PC-9 (cell line): ENCODE data around the gene MYBL2. TPM values are rescaled to one million over a fixed set of nuclear protein-coding genes. Genes with fewer than 3 reads are reported as not detected.

ENCODE experiments used
- BruUV-seq: library from RNA; stranded (reverse); fragments of 400-500 nt; replicated peaks from 2 replicates; lab custom pipeline; 2021; lab: Mats Ljungman, UMichigan
- CTCF ChIA-PET: fragments of 300-600 bp; sonication (Branson Sonifier 250); formaldehyde crosslinking; loops from one replicate; lab custom pipeline; 2022; ENCODE audit warnings: antibody characterized with exemption; lab: Charles Lee
- POLR2A ChIA-PET: fragments of 300-600 bp; sonication (Branson Sonifier 250); formaldehyde crosslinking; loops from one replicate; lab custom pipeline; 2022; ENCODE audit warnings: antibody characterized with exemption; ENCODE audit not compliant: unreplicated experiment; lab: Charles Lee
- DNase-seq, 2 experiments: peaks; one replicate each; pipeline versions ENCODE4 v3.0.0 to v3.0.0-alpha.2; 2015 to 2022; ENCODE audit warnings: mixed read lengths in 1 of 2
- H2AFZ ChIP-seq: fragments of 200-600 bp; sonication (generic); 2 replicates; pipeline ENCODE4 v1.8.1; 2017; ENCODE audit warnings: antibody characterized with exemption
- H3F3A ChIP-seq: fragments of 200-600 bp; sonication (generic); 2 replicates; pipeline ENCODE4 v1.8.1; 2017; ENCODE audit warnings: antibody characterized with exemption, mild to moderate bottlenecking, low read depth; ENCODE audit not compliant: insufficient read depth
- H3K27ac ChIP-seq: fragments of 200-600 bp; sonication (generic); 2 replicates; pipeline ENCODE4 v1.6.1; 2016; ENCODE audit warnings: mixed run types
- H3K27me3 ChIP-seq: fragments of 200-600 bp; sonication (generic); 2 replicates; pipeline ENCODE4 v1.6.1; 2016; ENCODE audit warnings: low read depth, mixed run types; ENCODE audit not compliant: insufficient read depth
- H3K36me3 ChIP-seq: fragments of 200-600 bp; sonication (generic); 2 replicates; pipeline ENCODE4 v1.6.1; 2016; ENCODE audit warnings: low read depth, mixed run types
- H3K4me1 ChIP-seq: fragments of 200-600 bp; sonication (generic); replicated peaks from 2 replicates; pipeline ENCODE4 v1.6.1; 2016; ENCODE audit warnings: mixed run types; ENCODE audit not compliant: insufficient read depth
- H3K4me2 ChIP-seq: fragments of 200-600 bp; sonication (generic); 2 replicates; pipeline ENCODE4 v1.6.1; 2017; ENCODE audit warnings: mixed run types
- H3K4me3 ChIP-seq: fragments of 200-600 bp; sonication (generic); 2 replicates; pipeline ENCODE4 v1.6.1; 2016; ENCODE audit warnings: mixed run types
- H3K79me2 ChIP-seq: fragments of 200-600 bp; sonication (generic); 2 replicates; pipeline ENCODE4 v1.6.1; 2017; ENCODE audit warnings: low read depth, mixed run types
- H3K9me2 ChIP-seq: fragments of 200-600 bp; sonication (generic); 2 replicates; pipeline ENCODE4 v1.8.1; 2017; ENCODE audit warnings: mild to moderate bottlenecking; ENCODE audit not compliant: insufficient read depth
- H3K9me3 ChIP-seq: fragments of 200-600 bp; sonication (generic); 2 replicates; pipeline ENCODE4 v1.8.1; 2016; ENCODE audit warnings: low read depth; ENCODE audit not compliant: insufficient read depth
- H4K20me1 ChIP-seq: fragments of 200-600 bp; sonication (generic); 2 replicates; pipeline ENCODE4 v1.8.1; 2017; ENCODE audit not compliant: insufficient read depth
- CTCF ChIP-seq: fragments of 200-600 bp; sonication (generic); conservative IDR thresholded peaks from 2 replicates; pipeline ENCODE4 v1.6.1; 2017; ENCODE audit warnings: mixed run types, antibody characterized with exemption, mild to moderate bottlenecking, moderate library complexity
- EZH2 ChIP-seq: fragments of 200-600 bp; sonication (generic); IDR thresholded peaks from 2 replicates; pipeline ENCODE4 v1.8.0; 2017; ENCODE audit warnings: antibody characterized with exemption, low read depth
- intact Hi-C: fragments of 100-400 bp; cut with micrococcal nuclease; formaldehyde crosslinking; loops from one replicate; pipeline ENCODE4 v1.10.0; 2022; ENCODE audit not compliant: unreplicated experiment
- total RNA-seq: library from RNA; stranded (reverse); gene quantifications from 2 replicates; pipeline ENCODE4 v1.2.3, GENCODE V29; 2021

MYBL2 gene
- total RNA-seq, 1 experiment from 2014 or later, result 152 TPM

GRCh38 chr20:43722153-43722505 lies 55.2 kb downstream of the MYBL2 start:
- Histone ChIP-seq H2AFZ (no peak overlapping the region), H3F3A (no peaks in the 10 kb centered on the region), H3K9me2 (no peaks in the 10 kb centered on the region), H3K27me3 (no peaks in the 10 kb centered on the region), H4K20me1 (no peaks in the 10 kb centered on the region), H3K79me2 (no peaks in the 10 kb centered on the region), H3K4me1 (no peaks in the 10 kb centered on the region), H3K4me2 (no peak overlapping the region), H3K9me3 (no peaks in the 10 kb centered on the region), H3K27ac (no peak overlapping the region), H3K4me3 (no peak overlapping the region), H3K36me3 (no peaks in the 10 kb centered on the region)
- DNase-seq, result no peak
- no TSS peak for BruUV-seq
- TF ChIP-seq EZH2 (no peak), CTCF (no peak)
- intact Hi-C loops, result no loop called here
- CTCF ChIA-PET, result no interaction called here
- POLR2A ChIA-PET, result no interaction called here

- BruUV-seq, result no TSS peak
- no peak for DNase-seq
- Histone ChIP-seq H3K27ac (no peak overlapping the region), H3K4me1 (peaks cover 4% of the 10 kb centered on the region; the same call in 1 of the 2 replicates), H3K9me2 (no peaks in the 10 kb centered on the region), H4K20me1 (no peaks in the 10 kb centered on the region), H3K4me3 (no peak overlapping the region), H3K27me3 (no peaks in the 10 kb centered on the region), H3K36me3 (no peaks in the 10 kb centered on the region), H3K79me2 (no peaks in the 10 kb centered on the region), H3K9me3 (no peaks in the 10 kb centered on the region; the same call in 1 of the 2 replicates), H3K4me2 (no peak overlapping the region), H3F3A (no peaks in the 10 kb centered on the region), H2AFZ (no peak overlapping the region)
- TF ChIP-seq EZH2, result no peak
- no peak for TF ChIP-seq CTCF
- ChIA-PET POLR2A (no interaction called here), CTCF (no interaction called here)
- intact Hi-C loops, result no loop called here
These were observed 56.3 kb downstream of the MYBL2 start for GRCh38 chr20:43723186-43723585.

- no peak overlapping the region for H3K4me3 ChIP-seq
- intact Hi-C loops, result no loop called here
- no peak for DNase-seq
- POLR2A ChIA-PET, result interaction anchor here (0.6 kb wide), 1 partner anchor 13 kb away, joined by 7 read pairs; no protein-coding TSS in a partner anchor
- H3K9me2 ChIP-seq, result no peaks in the 10 kb centered on the region
- no TSS peak for BruUV-seq
- no peak overlapping the region for H3K27ac ChIP-seq
- H4K20me1 ChIP-seq, result no peaks in the 10 kb centered on the region
- H3K4me2 ChIP-seq, result no peak overlapping the region
- no peaks in the 10 kb centered on the region for H3K79me2 ChIP-seq
- H3K4me1 ChIP-seq, result peaks cover 7% of the 10 kb centered on the region; the same call in 1 of the 2 replicates
- H2AFZ ChIP-seq, result no peak overlapping the region
- H3K27me3 ChIP-seq, result no peaks in the 10 kb centered on the region
- H3K9me3 ChIP-seq, result peaks cover 3% of the 10 kb centered on the region; the same call in 1 of the 2 replicates
- no peak for TF ChIP-seq EZH2
- TF ChIP-seq CTCF, result no peak
- no peaks in the 10 kb centered on the region for H3K36me3 ChIP-seq
- CTCF ChIA-PET, result interaction anchor here (0.6 kb wide), 1 partner anchor 16 kb away, joined by 4 read pairs; no protein-coding TSS in a partner anchor
- no peaks in the 10 kb centered on the region for H3F3A ChIP-seq
These were observed 56.8 kb downstream of the MYBL2 start for GRCh38 chr20:43723735-43724134.
